ENCODE results near the gene LAG3.

DNA sequence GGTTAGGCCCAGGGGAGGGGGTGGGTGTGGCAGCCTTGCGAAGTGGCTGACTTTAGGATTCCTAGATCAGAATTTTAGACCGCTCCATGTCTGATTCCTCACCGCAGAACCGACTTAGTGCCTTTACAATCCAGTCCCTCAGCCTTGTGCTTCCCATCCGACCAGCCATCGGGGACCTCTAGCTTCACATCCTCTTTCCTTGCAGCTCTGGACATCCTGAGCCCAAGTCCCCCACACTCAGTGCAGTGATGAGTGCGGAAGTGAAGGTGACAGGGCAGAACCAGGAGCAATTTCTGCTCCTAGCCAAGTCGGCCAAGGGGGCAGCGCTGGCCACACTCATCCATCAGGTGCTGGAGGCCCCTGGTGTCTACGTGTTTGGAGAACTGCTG is 47.9 kb upstream of the LAG3 start:
- TF ChIP-seq, protein P1, sequence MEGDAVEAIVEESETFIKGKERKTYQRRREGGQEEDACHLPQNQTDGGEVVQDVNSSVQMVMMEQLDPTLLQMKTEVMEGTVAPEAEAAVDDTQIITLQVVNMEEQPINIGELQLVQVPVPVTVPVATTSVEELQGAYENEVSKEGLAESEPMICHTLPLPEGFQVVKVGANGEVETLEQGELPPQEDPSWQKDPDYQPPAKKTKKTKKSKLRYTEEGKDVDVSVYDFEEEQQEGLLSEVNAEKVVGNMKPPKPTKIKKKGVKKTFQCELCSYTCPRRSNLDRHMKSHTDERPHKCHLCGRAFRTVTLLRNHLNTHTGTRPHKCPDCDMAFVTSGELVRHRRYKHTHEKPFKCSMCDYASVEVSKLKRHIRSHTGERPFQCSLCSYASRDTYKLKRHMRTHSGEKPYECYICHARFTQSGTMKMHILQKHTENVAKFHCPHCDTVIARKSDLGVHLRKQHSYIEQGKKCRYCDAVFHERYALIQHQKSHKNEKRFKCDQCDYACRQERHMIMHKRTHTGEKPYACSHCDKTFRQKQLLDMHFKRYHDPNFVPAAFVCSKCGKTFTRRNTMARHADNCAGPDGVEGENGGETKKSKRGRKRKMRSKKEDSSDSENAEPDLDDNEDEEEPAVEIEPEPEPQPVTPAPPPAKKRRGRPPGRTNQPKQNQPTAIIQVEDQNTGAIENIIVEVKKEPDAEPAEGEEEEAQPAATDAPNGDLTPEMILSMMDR (IDR thresholded peaks at IDR 0.05), result no peak
- no peak for TF ChIP-seq JUN (CRISPR knock-in tag; IDR thresholded peaks at IDR 0.05)
- TF ChIP-seq E2F5 (CRISPR knock-in tag; IDR thresholded peaks at IDR 0.05), result no peak
- TF ChIP-seq NR2C2 (CRISPR knock-in tag; IDR thresholded peaks at IDR 0.05), result no peak; the same call in 1 of the 2 replicates
